Panc1 (cell line): ENCODE measurements around the gene FLYWCH1. TPM values are rescaled to one million over a fixed set of nuclear protein-coding genes. Genes with fewer than 3 reads are reported as not detected.

Source experiments
- ATAC-seq: fragments of 200-7000 bp; cut with Tn5 transposase; 2 replicates; pipeline ENCODE4 v1.9.1; 2020; ENCODE audit warnings: mild to moderate bottlenecking, moderate library complexity
- BruUV-seq: library from RNA; stranded (reverse); fragments of 400-500 nt; replicated peaks from 2 replicates; lab custom pipeline; 2021; lab: Mats Ljungman, UMichigan
- CTCF ChIA-PET: fragments of 300-600 bp; sonication (Branson Sonifier 250); formaldehyde crosslinking; loops from one replicate; lab custom pipeline; 2022; ENCODE audit warnings: antibody characterized with exemption; lab: Charles Lee
- POLR2A ChIA-PET: fragments of 300-600 bp; sonication (Branson Sonifier 250); formaldehyde crosslinking; loops from one replicate; lab custom pipeline; 2022; ENCODE audit warnings: antibody characterized with exemption; lab: Charles Lee
- DNase-seq: peaks from one replicate; pipeline ENCODE4 v3.0.0-alpha.2; 2010; ENCODE audit warnings: low read depth, low spot score
- H3K27ac ChIP-seq: 2 replicates; pipeline ENCODE4 v1.5.1; 2011; ENCODE audit warnings: mild to moderate bottlenecking, low read length, inconsistent platforms
- H3K27me3 ChIP-seq: fragments of 200-500 bp; sonication (Bioruptor generic); 2 replicates; pipeline ENCODE4 v1.6.0; 2014; ENCODE audit warnings: low read length, inconsistent platforms; ENCODE audit not compliant: control insufficient read depth, insufficient read depth
- H3K36me3 ChIP-seq: fragments of 200-500 bp; sonication (Bioruptor generic); 2 replicates; pipeline ENCODE4 v1.5.1; 2014; ENCODE audit warnings: inconsistent platforms, mild to moderate bottlenecking, low read length, moderate library complexity; ENCODE audit not compliant: control insufficient read depth, insufficient read depth
- H3K4me1 ChIP-seq: 2 replicates; pipeline ENCODE4 v1.5.1; 2011; ENCODE audit warnings: inconsistent platforms, mild to moderate bottlenecking, low read length, moderate library complexity; ENCODE audit not compliant: control insufficient read depth, insufficient read depth
- H3K4me3 ChIP-seq, 2 experiments: 2 replicates each; pipeline ENCODE4 v1.5.1; 2011 to 2012; ENCODE audit warnings: low read depth in 2 of 2, low read length in 2 of 2, mild to moderate bottlenecking in 2 of 2, inconsistent platforms in 1 of 2, moderate library complexity in 1 of 2
- H3K9me3 ChIP-seq: fragments of 200-500 bp; sonication (Bioruptor generic); 2 replicates; pipeline ENCODE4 v1.5.1; 2014; ENCODE audit warnings: low read depth, mild to moderate bottlenecking, inconsistent platforms, low read length, moderate library complexity; ENCODE audit not compliant: control insufficient read depth, insufficient read depth
- POLR2AphosphoS5 ChIP-seq: IDR thresholded peaks from 2 replicates; pipeline ENCODE4 v1.6.1; 2012; ENCODE audit warnings: mild to moderate bottlenecking, low read depth, low read length, moderate library complexity
- SIN3A ChIP-seq: IDR thresholded peaks from 2 replicates; pipeline ENCODE4 v1.6.1; 2012; ENCODE audit warnings: low read depth, mild to moderate bottlenecking, low read length, moderate library complexity, borderline replicate concordance; ENCODE audit not compliant: insufficient read depth
- TCF7L2 ChIP-seq: IDR thresholded peaks from 2 replicates; pipeline ENCODE4 v1.6.1; 2011; ENCODE audit warnings: mild to moderate bottlenecking, low read depth, low read length, inconsistent platforms
- in situ Hi-C: cut with HindIII; loops from 2 replicates; pipeline ENCODE4 v1.10.0; 2016; ENCODE audit warnings: low sequenced_read_pairs, low pct_unique_long_range_greater_than_20kb
- intact Hi-C: fragments of 100-400 bp; cut with micrococcal nuclease; formaldehyde crosslinking; loops from one replicate; pipeline ENCODE4 v1.10.0; 2022; ENCODE audit not compliant: unreplicated experiment
- total RNA-seq: library from RNA; stranded (reverse); gene quantifications from one replicate; pipeline ENCODE4 v1.2.1, GENCODE V29; 2021; ENCODE audit not compliant: unreplicated experiment
- TF ChIP-seq, protein P1 (sequence below): fragments of 450-650 bp; IDR thresholded peaks from 2 replicates; pipeline ENCODE4 v1.5.1; 2017; ENCODE audit warnings: mild to moderate bottlenecking
- TF ChIP-seq, protein P2 (sequence below), 2 experiments: IDR thresholded peaks; 2 replicates each; pipeline ENCODE4 v1.6.1; 2011 to 2012; ENCODE audit warnings: low read depth in 2 of 2, control low read depth in 1 of 2, low read length in 1 of 2, mild to moderate bottlenecking in 1 of 2, moderate library complexity in 1 of 2; ENCODE audit not compliant: insufficient read depth in 1 of 2

The FLYWCH1 gene
- total RNA-seq, 1 experiment from 2014 or later, result 67.9 TPM

DNA sequence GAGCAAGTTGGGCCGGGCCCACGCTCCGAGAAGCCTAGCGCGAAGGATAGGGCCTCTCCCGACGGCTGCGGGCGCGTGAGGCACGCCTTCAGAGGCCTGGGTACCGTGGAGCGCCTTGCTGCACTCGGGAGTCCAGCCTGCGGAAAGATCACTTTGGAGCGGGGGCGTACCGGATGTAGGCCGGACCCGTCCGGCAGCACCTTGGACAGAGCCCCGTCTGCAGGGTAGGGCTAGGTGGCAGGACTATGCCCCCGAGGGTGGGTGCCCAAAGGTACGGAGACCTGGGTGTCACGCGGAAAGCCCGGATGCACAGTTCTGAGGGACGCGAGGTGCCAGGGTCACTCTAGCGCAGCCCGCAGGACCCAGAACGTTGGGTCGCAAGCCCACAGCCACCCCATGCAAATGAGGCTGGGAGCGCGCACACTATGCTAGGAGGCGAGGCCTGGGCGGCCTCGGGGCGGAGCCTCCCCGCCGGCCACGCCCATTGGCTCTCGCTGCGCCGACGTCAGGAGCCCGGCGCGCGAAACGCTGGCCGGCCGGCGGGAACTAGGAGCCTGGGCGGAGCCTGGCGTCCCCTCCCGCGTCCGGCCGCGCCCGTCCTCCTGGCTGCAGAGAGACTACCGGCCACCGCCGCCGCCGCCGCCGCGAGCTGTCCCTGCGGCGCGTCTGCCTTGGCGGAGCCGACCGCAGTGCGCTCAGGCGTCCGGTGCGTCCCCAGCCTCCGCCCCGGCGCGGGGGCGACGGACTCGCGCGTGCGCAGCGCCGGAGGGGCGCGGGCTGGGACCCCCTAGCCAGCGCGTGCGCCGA, 57.2 kb downstream of the FLYWCH1 start, which contains the start of gene PAQR4:
Gene PAQR4 (plus strand): TSS at position 611 of the 807 bp plus-strand sequence. CDS start 327 bp downstream, outside the sequence.
- Histone ChIP-seq H3K27ac (peak within 1 kb of the TSS; percentile 85), H3K27me3 (no peaks in the 10 kb centered on the region), H3K4me3 (peak within 1 kb of the TSS; percentile 69 to 70), H3K9me3 (no peaks in the 10 kb centered on the region), H3K36me3 (no peaks in the 10 kb centered on the region), H3K4me1 (peaks cover 44% of the 10 kb centered on the region)
- intact Hi-C loops (no loop called here), in situ Hi-C loops (no loop called here)
- POLR2A ChIA-PET, result no interaction called here
- ATAC-seq (peak; percentile 73), DNase-seq (no peak)
- BruUV-seq, result no TSS peak
- CTCF ChIA-PET, result interaction anchor here (0.6 kb wide), 2 partner anchors 8 to 319 kb away, joined by 4 to 5 read pairs; no protein-coding TSS in a partner anchor
- TF ChIP-seq POLR2AphosphoS5, result no peak; the same call in 1 of the 2 replicates
- TF ChIP-seq, protein P1, sequence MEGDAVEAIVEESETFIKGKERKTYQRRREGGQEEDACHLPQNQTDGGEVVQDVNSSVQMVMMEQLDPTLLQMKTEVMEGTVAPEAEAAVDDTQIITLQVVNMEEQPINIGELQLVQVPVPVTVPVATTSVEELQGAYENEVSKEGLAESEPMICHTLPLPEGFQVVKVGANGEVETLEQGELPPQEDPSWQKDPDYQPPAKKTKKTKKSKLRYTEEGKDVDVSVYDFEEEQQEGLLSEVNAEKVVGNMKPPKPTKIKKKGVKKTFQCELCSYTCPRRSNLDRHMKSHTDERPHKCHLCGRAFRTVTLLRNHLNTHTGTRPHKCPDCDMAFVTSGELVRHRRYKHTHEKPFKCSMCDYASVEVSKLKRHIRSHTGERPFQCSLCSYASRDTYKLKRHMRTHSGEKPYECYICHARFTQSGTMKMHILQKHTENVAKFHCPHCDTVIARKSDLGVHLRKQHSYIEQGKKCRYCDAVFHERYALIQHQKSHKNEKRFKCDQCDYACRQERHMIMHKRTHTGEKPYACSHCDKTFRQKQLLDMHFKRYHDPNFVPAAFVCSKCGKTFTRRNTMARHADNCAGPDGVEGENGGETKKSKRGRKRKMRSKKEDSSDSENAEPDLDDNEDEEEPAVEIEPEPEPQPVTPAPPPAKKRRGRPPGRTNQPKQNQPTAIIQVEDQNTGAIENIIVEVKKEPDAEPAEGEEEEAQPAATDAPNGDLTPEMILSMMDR, result no peak
- 0 out of 2 replicates have a peak, but pooled peaks have one; percentile 38 for TF ChIP-seq TCF7L2
- peak; percentile 87 for TF ChIP-seq SIN3A
- TF ChIP-seq, protein P2, sequence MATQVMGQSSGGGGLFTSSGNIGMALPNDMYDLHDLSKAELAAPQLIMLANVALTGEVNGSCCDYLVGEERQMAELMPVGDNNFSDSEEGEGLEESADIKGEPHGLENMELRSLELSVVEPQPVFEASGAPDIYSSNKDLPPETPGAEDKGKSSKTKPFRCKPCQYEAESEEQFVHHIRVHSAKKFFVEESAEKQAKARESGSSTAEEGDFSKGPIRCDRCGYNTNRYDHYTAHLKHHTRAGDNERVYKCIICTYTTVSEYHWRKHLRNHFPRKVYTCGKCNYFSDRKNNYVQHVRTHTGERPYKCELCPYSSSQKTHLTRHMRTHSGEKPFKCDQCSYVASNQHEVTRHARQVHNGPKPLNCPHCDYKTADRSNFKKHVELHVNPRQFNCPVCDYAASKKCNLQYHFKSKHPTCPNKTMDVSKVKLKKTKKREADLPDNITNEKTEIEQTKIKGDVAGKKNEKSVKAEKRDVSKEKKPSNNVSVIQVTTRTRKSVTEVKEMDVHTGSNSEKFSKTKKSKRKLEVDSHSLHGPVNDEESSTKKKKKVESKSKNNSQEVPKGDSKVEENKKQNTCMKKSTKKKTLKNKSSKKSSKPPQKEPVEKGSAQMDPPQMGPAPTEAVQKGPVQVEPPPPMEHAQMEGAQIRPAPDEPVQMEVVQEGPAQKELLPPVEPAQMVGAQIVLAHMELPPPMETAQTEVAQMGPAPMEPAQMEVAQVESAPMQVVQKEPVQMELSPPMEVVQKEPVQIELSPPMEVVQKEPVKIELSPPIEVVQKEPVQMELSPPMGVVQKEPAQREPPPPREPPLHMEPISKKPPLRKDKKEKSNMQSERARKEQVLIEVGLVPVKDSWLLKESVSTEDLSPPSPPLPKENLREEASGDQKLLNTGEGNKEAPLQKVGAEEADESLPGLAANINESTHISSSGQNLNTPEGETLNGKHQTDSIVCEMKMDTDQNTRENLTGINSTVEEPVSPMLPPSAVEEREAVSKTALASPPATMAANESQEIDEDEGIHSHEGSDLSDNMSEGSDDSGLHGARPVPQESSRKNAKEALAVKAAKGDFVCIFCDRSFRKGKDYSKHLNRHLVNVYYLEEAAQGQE (IDR thresholded peaks at IDR 0.05; ENCODE audit: insufficient read depth in 1 of 2, low read depth in 2 of 2, low read length in 1 of 2), result peak; percentile 99 to 100

DNA sequence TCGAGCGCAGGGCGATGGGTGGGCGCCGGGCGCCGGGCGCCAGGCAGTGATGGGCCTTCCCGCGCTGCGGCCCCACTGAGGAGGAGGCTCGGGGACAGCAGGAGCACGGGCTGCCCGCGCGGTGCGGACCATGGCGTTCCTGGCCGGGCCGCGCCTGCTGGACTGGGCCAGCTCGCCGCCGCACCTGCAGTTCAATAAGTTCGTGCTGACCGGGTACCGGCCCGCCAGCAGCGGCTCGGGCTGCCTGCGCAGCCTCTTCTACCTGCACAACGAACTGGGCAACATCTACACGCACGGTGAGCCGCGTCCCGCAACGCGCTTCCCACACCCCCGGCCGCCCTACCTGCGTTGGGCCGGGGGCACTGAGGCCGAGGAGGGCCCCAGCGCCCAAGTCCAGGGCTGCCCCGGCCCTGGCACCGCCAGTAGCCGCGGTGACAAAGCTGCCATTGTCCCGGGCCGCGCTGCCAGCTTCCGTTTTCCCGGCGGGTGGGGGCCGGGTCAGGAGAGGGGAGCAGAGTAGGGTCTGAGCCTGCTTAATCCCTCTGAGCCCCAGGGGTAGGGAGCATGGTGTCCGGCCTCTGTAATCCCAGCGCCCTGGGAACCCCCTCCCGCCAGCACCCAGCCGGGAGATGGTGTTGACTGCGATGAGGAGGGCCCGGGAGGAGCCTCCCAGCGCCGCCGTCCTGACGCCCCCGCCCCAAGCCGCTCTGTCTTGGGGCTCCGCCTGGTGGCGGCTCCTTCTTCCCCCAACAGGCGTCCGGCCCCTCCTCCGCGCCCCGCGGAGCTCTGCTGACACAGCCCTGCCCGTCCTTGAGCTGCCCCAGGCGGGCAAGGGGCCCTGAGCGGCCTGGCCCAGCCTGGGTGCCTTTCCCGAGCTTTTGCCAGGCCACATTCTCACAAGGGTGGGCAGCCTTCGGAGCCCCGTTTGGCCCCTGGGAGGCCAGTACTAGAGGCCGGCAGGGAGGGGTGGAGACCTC, 58.1 kb downstream of the FLYWCH1 start:
- intact Hi-C loops, result no loop called here
- H3K4me1 ChIP-seq, result peaks cover 48% of the 10 kb centered on the region
- CTCF ChIA-PET, result interaction anchor here (0.6 kb wide), 4 partner anchors 8 to 320 kb away, joined by 4 to 9 read pairs (median 6); no protein-coding TSS in a partner anchor
- DNase-seq (no peak), ATAC-seq (peak; percentile 55)
- in situ Hi-C loops, result no loop called here
- peak overlapping the region; percentile 69 to 70 for H3K4me3 ChIP-seq
- no peaks in the 10 kb centered on the region for H3K9me3 ChIP-seq
- BruUV-seq, result no TSS peak
- POLR2A ChIA-PET, result no interaction called here
- TF ChIP-seq, protein P1, result peak; percentile 85
- TF ChIP-seq POLR2AphosphoS5, result peak; percentile 53; the same call in 1 of the 2 replicates
- 0 out of 2 replicates have a peak, but pooled peaks have one; percentile 62 for TF ChIP-seq SIN3A
- no peak for TF ChIP-seq TCF7L2
- TF ChIP-seq, protein P2 (IDR thresholded peaks at IDR 0.05; ENCODE audit: insufficient read depth in 1 of 2, low read depth in 2 of 2, low read length in 1 of 2), result 0 out of 4 replicates have a peak, but pooled peaks of 1 of the 2 experiments have one; percentile 37
- H3K36me3 ChIP-seq, result no peaks in the 10 kb centered on the region
- peak overlapping the region; percentile 85 for H3K27ac ChIP-seq
- no peaks in the 10 kb centered on the region for H3K27me3 ChIP-seq
